HEK293 (cell line): ENCODE results near the gene THPO.

Experiments used
- CTCF ChIA-PET: fragments of 350-600 bp; formaldehyde crosslinking; extraction: SDS; loops from one replicate; lab custom pipeline; 2021; ENCODE audit warnings: antibody characterized with exemption; lab: Yijun Ruan, JAX
- POLR2A ChIA-PET: fragments of 300-600 bp; formaldehyde crosslinking; extraction: SDS; loops from one replicate; lab custom pipeline; 2020; ENCODE audit warnings: antibody characterized with exemption, inconsistent platforms; lab: Yijun Ruan, JAX
- H3K27ac ChIP-seq: fragments of 200-500 bp; sonication (Bioruptor generic); 2 replicates; pipeline ENCODE4 v1.5.1; 2014; ENCODE audit warnings: low read depth, low read length, control low read depth, inconsistent platforms; ENCODE audit errors: extremely low read depth
- H3K36me3 ChIP-seq, 2 experiments: fragments of 200-500 bp in 1 of 2; sonication (Bioruptor generic) in 1 of 2; 1 replicate in 1 of 2; 2 replicates in 1 of 2; pipeline ENCODE4 v1.5.1; 2014 to 2017; ENCODE audit warnings: inconsistent platforms in 2 of 2, low read length in 2 of 2; ENCODE audit not compliant: control insufficient read depth in 2 of 2, insufficient read depth in 1 of 2
- H3K4me1 ChIP-seq: fragments of 200-500 bp; sonication (Bioruptor generic); 2 replicates; pipeline ENCODE4 v1.5.1; 2014; ENCODE audit warnings: mild to moderate bottlenecking, low read length, inconsistent platforms; ENCODE audit not compliant: control insufficient read depth, insufficient read depth
- H3K4me3 ChIP-seq: 2 replicates; pipeline ENCODE4 v1.5.1; 2011; ENCODE audit warnings: low read depth, mild to moderate bottlenecking, control low read depth, low read length, moderate library complexity
- H3K9me3 ChIP-seq: fragments of 200-500 bp; sonication (Bioruptor generic); 2 replicates; pipeline ENCODE4 v1.5.1; 2014; ENCODE audit warnings: low read depth, low read length, inconsistent platforms; ENCODE audit not compliant: control insufficient read depth, insufficient read depth
- GLIS1 ChIP-seq: fragments of 450-650 bp; formaldehyde crosslinking; IDR thresholded peaks from 2 replicates; pipeline ENCODE4 v1.5.1; 2016; ENCODE audit warnings: missing biosample characterization, missing genetic modification characterization
- HIC1 ChIP-seq: fragments of 450-650 bp; formaldehyde crosslinking; IDR thresholded peaks from 2 replicates; pipeline ENCODE4 v1.5.1; 2016; ENCODE audit warnings: missing biosample characterization, missing genetic modification characterization
- IKZF3 ChIP-seq: fragments of 450-650 bp; IDR thresholded peaks from 2 replicates; pipeline ENCODE4 v1.5.0; 2018; ENCODE audit warnings: missing biosample characterization, mild to moderate bottlenecking, missing genetic modification characterization, moderate library complexity
- KLF1 ChIP-seq: fragments of 450-650 bp; formaldehyde crosslinking; IDR thresholded peaks from 2 replicates; pipeline ENCODE4 v1.5.1; 2016; ENCODE audit warnings: missing biosample characterization, missing genetic modification characterization
- KLF16 ChIP-seq: fragments of 450-650 bp; formaldehyde crosslinking; IDR thresholded peaks from 2 replicates; pipeline ENCODE4 v1.5.1; 2017; ENCODE audit warnings: missing biosample characterization, missing genetic modification characterization
- KLF9 ChIP-seq: fragments of 450-650 bp; formaldehyde crosslinking; IDR thresholded peaks from 2 replicates; pipeline ENCODE4 v1.5.1; 2016; ENCODE audit warnings: missing biosample characterization, missing genetic modification characterization, low read depth
- PATZ1 ChIP-seq: fragments of 450-650 bp; formaldehyde crosslinking; IDR thresholded peaks from 2 replicates; pipeline ENCODE4 v1.5.1; 2016; ENCODE audit warnings: missing biosample characterization, missing genetic modification characterization
- PBX3 ChIP-seq: sonication (generic); formaldehyde crosslinking; IDR thresholded peaks from 2 replicates; pipeline ENCODE4 v1.8.1; 2022; ENCODE audit warnings: mild to moderate bottlenecking, moderate library complexity, missing genetic modification reagents
- ZBTB10 ChIP-seq: fragments of 450-650 bp; formaldehyde crosslinking; IDR thresholded peaks from 2 replicates; pipeline ENCODE4 v1.5.1; 2016; ENCODE audit warnings: missing biosample characterization, missing genetic modification characterization
- ZBTB26 ChIP-seq: fragments of 450-650 bp; formaldehyde crosslinking; optimal IDR thresholded peaks from 2 replicates; pipeline ENCODE3; 2016; ENCODE audit warnings: missing biosample characterization, mild to moderate bottlenecking, missing genetic modification characterization
- ZBTB7A ChIP-seq: fragments of 450-650 bp; formaldehyde crosslinking; IDR thresholded peaks from 2 replicates; pipeline ENCODE4 v1.5.1; 2016; ENCODE audit warnings: low read depth, missing biosample characterization, missing genetic modification characterization
- ZFHX2 ChIP-seq: fragments of 450-650 bp; formaldehyde crosslinking; conservative IDR thresholded peaks from 2 replicates; pipeline ENCODE4 v1.5.1; 2016; ENCODE audit warnings: missing biosample characterization, missing genetic modification characterization
- ZNF112 ChIP-seq: fragments of 450-650 bp; formaldehyde crosslinking; IDR thresholded peaks from 2 replicates; pipeline ENCODE4 v1.5.0; 2017; ENCODE audit warnings: missing biosample characterization, missing genetic modification characterization
- ZNF202 ChIP-seq: fragments of 450-650 bp; formaldehyde crosslinking; IDR thresholded peaks from 2 replicates; pipeline ENCODE4 v1.5.1; 2016; ENCODE audit warnings: missing biosample characterization, missing genetic modification characterization, borderline replicate concordance
- ZNF24 ChIP-seq: fragments of 450-650 bp; formaldehyde crosslinking; IDR thresholded peaks from 2 replicates; pipeline ENCODE4 v1.5.1; 2016; ENCODE audit warnings: missing biosample characterization, missing genetic modification characterization
- ZNF26 ChIP-seq: fragments of 450-650 bp; formaldehyde crosslinking; IDR thresholded peaks from 2 replicates; pipeline ENCODE4 v1.5.1; 2016; ENCODE audit warnings: missing biosample characterization, missing genetic modification characterization
- ZNF341 ChIP-seq: fragments of 450-650 bp; formaldehyde crosslinking; IDR thresholded peaks from 2 replicates; pipeline ENCODE4; 2016; ENCODE audit warnings: low read depth, missing biosample characterization, missing genetic modification characterization
- ZNF596 ChIP-seq: fragments of 450-650 bp; IDR thresholded peaks from 2 replicates; pipeline ENCODE4 v1.5.0; 2018; ENCODE audit warnings: missing biosample characterization, mild to moderate bottlenecking, missing genetic modification characterization, moderate library complexity
- ZNF768 ChIP-seq: fragments of 450-650 bp; formaldehyde crosslinking; IDR thresholded peaks from 2 replicates; pipeline ENCODE4 v1.5.1; 2018; ENCODE audit warnings: missing biosample characterization, mild to moderate bottlenecking, missing genetic modification characterization
- ZNF843 ChIP-seq: fragments of 450-650 bp; formaldehyde crosslinking; IDR thresholded peaks from 2 replicates; pipeline ENCODE4 v1.5.1; 2016; ENCODE audit warnings: missing biosample characterization, missing genetic modification characterization
- ZSCAN18 ChIP-seq: fragments of 450-650 bp; formaldehyde crosslinking; IDR thresholded peaks from 2 replicates; pipeline ENCODE4 v1.5.1; 2016; ENCODE audit warnings: missing biosample characterization, missing genetic modification characterization
- ZXDB ChIP-seq: fragments of 450-650 bp; formaldehyde crosslinking; IDR thresholded peaks from 2 replicates; pipeline ENCODE4 v1.5.1; 2016; ENCODE audit warnings: missing biosample characterization, missing genetic modification characterization

THPO gene

GRCh38 chr3:184335661-184336546, 42.1 kb downstream of the THPO start:
- H3K27ac ChIP-seq, result peak overlapping the region; percentile 73
- no peaks in the 10 kb centered on the region for H3K9me3 ChIP-seq
- POLR2A ChIA-PET, result interaction anchor here (0.8 to 1.2 kb wide), 2 partner anchors 16 to 20 kb away, joined by 3 to 5 read pairs; no protein-coding TSS in a partner anchor
- CTCF ChIA-PET, result interaction anchor here (2.2 kb wide), 1 partner anchor 36 kb away, joined by 6 read pairs; no protein-coding TSS in a partner anchor
- peak overlapping the region; percentile 86 for H3K4me3 ChIP-seq
- peaks cover under 1 to 57% of the 10 kb centered on the region in 2 experiments for H3K36me3 ChIP-seq
- no peaks in the 10 kb centered on the region for H3K4me1 ChIP-seq
- no peak for TF ChIP-seq ZBTB7A (tag by site-specific recombination)
- TF ChIP-seq ZXDB (tag by site-specific recombination), result peak; percentile 74; the same call in 1 of the 2 replicates
- TF ChIP-seq ZBTB26, result peak; percentile 94
- TF ChIP-seq ZNF843 (tag by site-specific recombination), result no peak; the same call in 1 of the 2 replicates
- peak; percentile 99 for TF ChIP-seq KLF9
- peak; percentile 93 for TF ChIP-seq KLF16
- TF ChIP-seq PATZ1, result peak; percentile 93
- 0 out of 2 replicates have a peak, but pooled peaks have one; percentile 38 for TF ChIP-seq ZBTB10 (tag by site-specific recombination)
- no peak for TF ChIP-seq ZNF112
- TF ChIP-seq ZNF26, result no peak
- TF ChIP-seq GLIS1, result peak; percentile 30; the same call in 1 of the 2 replicates
- peak; percentile 32; the same call in 1 of the 2 replicates for TF ChIP-seq IKZF3 (tag by site-specific recombination)
- TF ChIP-seq ZNF24 (tag by site-specific recombination), result no peak
- no peak for TF ChIP-seq ZSCAN18 (tag by site-specific recombination)
- no peak for TF ChIP-seq ZNF202
- peak; percentile 59 for TF ChIP-seq KLF1 (tag by site-specific recombination)
- peak; percentile 95 for TF ChIP-seq ZFHX2 (tag by site-specific recombination)
- TF ChIP-seq PBX3 (CRISPR knock-in tag), result no peak
- TF ChIP-seq ZNF768, result no peak
- TF ChIP-seq ZNF596 (tag by site-specific recombination), result no peak
- peak; percentile 81 for TF ChIP-seq HIC1 (tag by site-specific recombination)
- peak; percentile 70 for TF ChIP-seq ZNF341 (tag by site-specific recombination)
